Endodermal cell (in vitro differentiated cells): ENCODE results near the gene MICALL1. TPM values are rescaled to one million over a fixed set of nuclear protein-coding genes. Genes with fewer than 3 reads are reported as not detected.

Source experiments
- DNase-seq: peaks from one replicate; pipeline ENCODE4 v3.0.0-alpha.2; 2017
- H3K27ac ChIP-seq: 2 replicates; pipeline ENCODE4 v1.5.1; 2013; ENCODE audit warnings: mild to moderate bottlenecking, low read depth, low read length, moderate library complexity
- H3K27me3 ChIP-seq: 2 replicates; pipeline ENCODE4 v1.6.1; 2013; ENCODE audit warnings: mild to moderate bottlenecking, low read length, moderate library complexity; ENCODE audit not compliant: insufficient read depth, control insufficient read depth, poor library complexity, severe bottlenecking
- H3K36me3 ChIP-seq: 2 replicates; pipeline ENCODE4 v1.7.0; 2013; ENCODE audit warnings: mild to moderate bottlenecking, low read length, moderate library complexity; ENCODE audit not compliant: control insufficient read depth, insufficient read depth
- H3K4me1 ChIP-seq: one replicate; pipeline ENCODE4 v1.7.0; 2013; ENCODE audit warnings: low read length; ENCODE audit not compliant: control insufficient read depth, insufficient read depth
- H3K4me3 ChIP-seq: 2 replicates; pipeline ENCODE4 v1.5.1; 2013; ENCODE audit warnings: mild to moderate bottlenecking, low read length, moderate library complexity
- H3K9ac ChIP-seq: 2 replicates; pipeline ENCODE4 v1.6.1; 2013; ENCODE audit warnings: mild to moderate bottlenecking, low read length, moderate library complexity; ENCODE audit not compliant: poor library complexity, severe bottlenecking; ENCODE audit errors: extremely low read depth
- H3K9me3 ChIP-seq: 2 replicates; pipeline ENCODE4 v1.6.1; 2013; ENCODE audit warnings: mild to moderate bottlenecking, low read length, moderate library complexity; ENCODE audit not compliant: control insufficient read depth
- H3K27ac Mint-ChIP-seq: 2 replicates; pipeline ENCODE4 v1.8.0; 2020; ENCODE audit warnings: mixed read lengths
- H3K27me3 Mint-ChIP-seq: 2 replicates; pipeline ENCODE4 v1.8.0; 2021; ENCODE audit warnings: mild to moderate bottlenecking, mixed read lengths; ENCODE audit not compliant: insufficient read depth
- H3K36me3 Mint-ChIP-seq: 2 replicates; pipeline ENCODE4 v1.8.0; 2020; ENCODE audit warnings: low read depth, mixed read lengths
- H3K4me1 Mint-ChIP-seq: 2 replicates; pipeline ENCODE4 v1.8.0; 2020; ENCODE audit warnings: mixed read lengths
- H3K4me3 Mint-ChIP-seq: 2 replicates; pipeline ENCODE4 v1.8.0; 2020; ENCODE audit warnings: mild to moderate bottlenecking, moderate library complexity, mixed read lengths
- H3K9me3 Mint-ChIP-seq: 2 replicates; pipeline ENCODE4 v1.8.0; 2020; ENCODE audit warnings: mild to moderate bottlenecking, mixed read lengths
- CTCF ChIP-seq: fragments of 200-600 bp; sonication (generic); conservative IDR thresholded peaks from 2 replicates; pipeline ENCODE4 v1.5.0; 2021; ENCODE audit warnings: antibody characterized with exemption, mild to moderate bottlenecking
- WGBS, 2 experiments: methylation state at CpG; one replicate each; pipeline versions ENCODE4 v1.1.5 to v1.1.7; 2013; ENCODE audit warnings: missing lambda C conversion rate in 2 of 2, mixed read lengths in 1 of 2; ENCODE audit not compliant: insufficient coverage in 1 of 2, insufficient read length in 1 of 2; 5-methylcytosine and 5-hydroxymethylcytosine counted together
- total RNA-seq, 2 donors: library from RNA; stranded (reverse); fragmentation: NEBNext Ultra II Directional in 1 of 2; extraction: Animal tissue kit (Norgen Biotek cat#: 25700) in 1 of 2; gene quantifications; 2 replicates in 1 of 2; 3 replicates in 1 of 2; pipeline ENCODE4 v1.2.1, GENCODE V29; 2021

The MICALL1 gene
- total RNA-seq, 2 donors from 2014 or later, result 33.5 to 36.6 TPM

GRCh38 chr22:37884420-37884819 lies 21.7 kb upstream of the MICALL1 start:
- no peak for DNase-seq
- Histone ChIP-seq H3K27ac (no peak overlapping the region), H3K9ac (no peak overlapping the region), H3K9me3 (no peaks in the 10 kb centered on the region), H3K36me3 (peaks cover 80% of the 10 kb centered on the region), H3K4me1 (no peaks in the 10 kb centered on the region), H3K27me3 (no peaks in the 10 kb centered on the region), H3K4me3 (no peak overlapping the region)
- H3K4me1 Mint-ChIP-seq, result no peaks in the 10 kb centered on the region
- no peak overlapping the region for H3K4me3 Mint-ChIP-seq
- TF ChIP-seq CTCF, result no peak
- no peak overlapping the region for H3K27ac Mint-ChIP-seq
- no peaks in the 10 kb centered on the region for H3K9me3 Mint-ChIP-seq
- H3K36me3 Mint-ChIP-seq, result peaks cover 62% of the 10 kb centered on the region
- no peaks in the 10 kb centered on the region for H3K27me3 Mint-ChIP-seq
- 97 to 98% methylated on average over 5 to 6 of the region's 6 CpGs for WGBS, 2 experiments

- H3K4me3 ChIP-seq, result no peak overlapping the region
- H3K4me3 Mint-ChIP-seq, result no peak overlapping the region
- peak overlapping the region; percentile 36 for H3K27ac ChIP-seq
- TF ChIP-seq CTCF, result peak; percentile 75
- H3K9ac ChIP-seq, result no peak overlapping the region
- no peaks in the 10 kb centered on the region for H3K27me3 Mint-ChIP-seq
- peak overlapping the region; percentile 28 for H3K27ac Mint-ChIP-seq
- H3K36me3 ChIP-seq, result peaks cover 77% of the 10 kb centered on the region
- peaks cover 53% of the 10 kb centered on the region for H3K36me3 Mint-ChIP-seq
- no peaks in the 10 kb centered on the region for H3K9me3 ChIP-seq
- no peaks in the 10 kb centered on the region for H3K27me3 ChIP-seq
- H3K9me3 Mint-ChIP-seq, result no peaks in the 10 kb centered on the region
- peak; percentile 75 for DNase-seq
- peaks cover under 1% of the 10 kb centered on the region for H3K4me1 Mint-ChIP-seq
- 33 to 83% methylated on average over 1 to 6 of the region's 6 CpGs for WGBS, 2 experiments
- H3K4me1 ChIP-seq, result no peaks in the 10 kb centered on the region
These were observed 18.3 kb upstream of the MICALL1 start for GRCh38 chr22:37887584-37888378.

- H3K9ac ChIP-seq, result no peak overlapping the region
- no peaks in the 10 kb centered on the region for H3K27me3 ChIP-seq
- Mint-ChIP-seq H3K27me3 (no peaks in the 10 kb centered on the region), H3K27ac (no peak overlapping the region), H3K4me1 (peaks cover 35% of the 10 kb centered on the region), H3K4me3 (no peak overlapping the region), H3K36me3 (peaks cover 33% of the 10 kb centered on the region), H3K9me3 (no peaks in the 10 kb centered on the region)
- no peak overlapping the region for H3K4me3 ChIP-seq
- peaks cover 49% of the 10 kb centered on the region for H3K36me3 ChIP-seq
- DNase-seq, result no peak
- H3K9me3 ChIP-seq, result no peaks in the 10 kb centered on the region
- 95 to 96% methylated on average over 3 of the region's 3 CpGs for WGBS, 2 experiments
- no peak overlapping the region for H3K27ac ChIP-seq
- peaks cover 26% of the 10 kb centered on the region for H3K4me1 ChIP-seq
- TF ChIP-seq CTCF, result no peak
These were observed 14.2 kb upstream of the MICALL1 start for GRCh38 chr22:37891926-37892325.
